Measurements from ENCODE around the gene TSPAN12. TPM values are rescaled to one million over a fixed set of nuclear protein-coding genes. Genes with fewer than 3 reads are reported as not detected.
A peak's percentile ranks its signal among the peaks of the same experiment; 100 is the strongest.

TSPAN12 gene
- total and polyA plus RNA-seq, 2 of the 8 experiments (the other 6 are each of a cell fraction or from before 2014, with no cell fraction given), result 6.1 to 17.9 TPM

GRCh38 chr7:120742372-120742771 lies 115.6 kb downstream of the TSPAN12 start:
- WGBS, 2 experiments (ENCODE audit: extremely low coverage in 1 of 2, insufficient coverage in 1 of 2, insufficient read length in 1 of 2, insufficient replicate concordance in 2 of 2, low coverage in 1 of 2, low lambda C conversion rate in 2 of 2, missing lambda C conversion rate in 1 of 2), result 25% methylated on average over 5 of the region's 5 CpGs; no CpG with 5 or more reads in 1 of the 2 experiments
- TF ChIP-seq NANOG (IDR thresholded peaks at IDR 0.05; ENCODE audit: insufficient read depth, low read depth, low read length, poor library complexity, severe bottlenecking) (no peak), POU5F1 (IDR thresholded peaks at IDR 0.05; ENCODE audit: low read depth, low read length) (no peak), TEAD4 (IDR thresholded peaks at IDR 0.05; ENCODE audit: low read depth, low read length) (no peak)

More at GRCh38 chr7:120742372-120742771, 115.6 kb downstream of the TSPAN12 start:
- no peak overlapping the region for H2BK12ac ChIP-seq (ENCODE audit: low read depth, low read length)
- no peak overlapping the region for H3K18ac ChIP-seq (ENCODE audit: extremely low read depth, low read length)
- no peak overlapping the region for H2AK5ac ChIP-seq (ENCODE audit: low read depth, low read length)
- no peak overlapping the region for H2BK120ac ChIP-seq (replicated peaks; ENCODE audit: low read depth, low read length)
- no peak overlapping the region for H3K9ac ChIP-seq (replicated peaks in 1 of 4; ENCODE audit: extremely low read depth in 1 of 4, low read depth in 3 of 4, low read length in 3 of 4)
- no peak overlapping the region for H2BK20ac ChIP-seq (ENCODE audit: low read length)
- H3K4me2 ChIP-seq (ENCODE audit: insufficient read depth in 1 of 2, low read depth in 2 of 2, low read length in 2 of 2), result 0 out of 4 replicates have a peak overlapping the region, but pooled peaks of 1 of the 2 experiments have one; percentile 21
- no peak overlapping the region for H3K27ac ChIP-seq (ENCODE audit: low read depth, low read length)
- ChIA-PET POLR2A (ENCODE audit: partially characterized antibody) (interaction anchor here (0.9 kb wide), 1 partner anchor 33 kb away, joined by 4 read pairs; no protein-coding TSS in a partner anchor), CTCF (ENCODE audit: partially characterized antibody) (no interaction called here)
- no peak overlapping the region for H3K23ac ChIP-seq (ENCODE audit: insufficient read length)
- no peak overlapping the region for H3K4ac ChIP-seq (replicated peaks; ENCODE audit: insufficient read length, low read depth, low read length)
- FAIRE-seq (peak; percentile 79), DNase-seq (ENCODE audit: low read depth in 1 of 2, low spot score in 2 of 2) (no peak)
- no peak overlapping the region for H4K8ac ChIP-seq (ENCODE audit: extremely low read depth, insufficient read depth, low read length)
- no peak overlapping the region for H2BK15ac ChIP-seq (ENCODE audit: low read length)
- H3K79me2 ChIP-seq (ENCODE audit: control insufficient read depth in 1 of 2, insufficient read depth in 2 of 2, low read length in 2 of 2), result no peaks in the 10 kb centered on the region
- no peaks in the 10 kb centered on the region; a peak in 1 of 8 replicates for H3K36me3 ChIP-seq (ENCODE audit: control insufficient read depth in 2 of 4, insufficient read depth in 4 of 4, low read length in 3 of 4)
- no peak overlapping the region for H4K91ac ChIP-seq (replicated peaks; ENCODE audit: insufficient read length, low read length)
- no peak overlapping the region for H2AFZ ChIP-seq (ENCODE audit: low read length)
- peak overlapping the region in 1 of 4 experiments; percentile 12; a peak in 1 of 8 replicates for H3K4me3 ChIP-seq (ENCODE audit: extremely low read depth in 1 of 4, insufficient read depth in 2 of 4, low read depth in 3 of 4, low read length in 4 of 4)
- H3K4me1 ChIP-seq (replicated peaks in 1 of 4; ENCODE audit: control insufficient read depth in 3 of 4, insufficient read depth in 4 of 4, low read length in 3 of 4), result peaks cover 0 to 5% (median 4%) of the 10 kb centered on the region in 4 experiments; a peak in 5 of 7 replicates
- H2BK5ac ChIP-seq (ENCODE audit: low read depth, low read length), result no peak overlapping the region
- H3K56ac ChIP-seq (replicated peaks; ENCODE audit: insufficient read length, low read depth, low read length), result no peak overlapping the region
- H3K79me1 ChIP-seq (ENCODE audit: low read depth, low read length), result no peaks in the 10 kb centered on the region
- no peak overlapping the region for H4K5ac ChIP-seq (ENCODE audit: insufficient read length, low read depth, low read length)
- no peaks in the 10 kb centered on the region for H3K27me3 ChIP-seq (replicated peaks in 1 of 4; ENCODE audit: control insufficient read depth in 3 of 4, extremely low read depth in 1 of 4, insufficient read depth in 3 of 4, low read length in 3 of 4)
- H3K14ac ChIP-seq (ENCODE audit: insufficient read length), result no peak overlapping the region
- no peaks in the 10 kb centered on the region for H3K9me3 ChIP-seq (ENCODE audit: insufficient read depth in 2 of 2, low read depth in 1 of 2, low read length in 1 of 2)
- no peaks in the 10 kb centered on the region for H4K20me1 ChIP-seq (replicated peaks in 1 of 2; ENCODE audit: control insufficient read depth in 1 of 2, insufficient read depth in 2 of 2, low read length in 2 of 2)
- H3K23me2 ChIP-seq (ENCODE audit: low read depth, low read length), result no peaks in the 10 kb centered on the region; the same call in 1 of the 2 replicates

Data from H1 (cell line).